HEK293 (cell line): ENCODE data around the gene PPP1R3E.

Experiments used
- CTCF ChIA-PET: fragments of 350-600 bp; formaldehyde crosslinking; extraction: SDS; loops from one replicate; lab custom pipeline; 2021; ENCODE audit warnings: antibody characterized with exemption; lab: Yijun Ruan, JAX
- POLR2A ChIA-PET: fragments of 300-600 bp; formaldehyde crosslinking; extraction: SDS; loops from one replicate; lab custom pipeline; 2020; ENCODE audit warnings: antibody characterized with exemption, inconsistent platforms; lab: Yijun Ruan, JAX
- H3K27ac ChIP-seq: fragments of 200-500 bp; sonication (Bioruptor generic); 2 replicates; pipeline ENCODE4 v1.5.1; 2014; ENCODE audit warnings: low read depth, low read length, control low read depth, inconsistent platforms; ENCODE audit errors: extremely low read depth
- H3K36me3 ChIP-seq, 2 experiments: fragments of 200-500 bp in 1 of 2; sonication (Bioruptor generic) in 1 of 2; 1 replicate in 1 of 2; 2 replicates in 1 of 2; pipeline ENCODE4 v1.5.1; 2014 to 2017; ENCODE audit warnings: inconsistent platforms in 2 of 2, low read length in 2 of 2; ENCODE audit not compliant: control insufficient read depth in 2 of 2, insufficient read depth in 1 of 2
- H3K4me1 ChIP-seq: fragments of 200-500 bp; sonication (Bioruptor generic); 2 replicates; pipeline ENCODE4 v1.5.1; 2014; ENCODE audit warnings: mild to moderate bottlenecking, low read length, inconsistent platforms; ENCODE audit not compliant: control insufficient read depth, insufficient read depth
- H3K4me3 ChIP-seq: 2 replicates; pipeline ENCODE4 v1.5.1; 2011; ENCODE audit warnings: low read depth, mild to moderate bottlenecking, control low read depth, low read length, moderate library complexity
- H3K9me3 ChIP-seq: fragments of 200-500 bp; sonication (Bioruptor generic); 2 replicates; pipeline ENCODE4 v1.5.1; 2014; ENCODE audit warnings: low read depth, low read length, inconsistent platforms; ENCODE audit not compliant: control insufficient read depth, insufficient read depth
- GFI1B ChIP-seq: fragments of 450-650 bp; formaldehyde crosslinking; IDR thresholded peaks from 2 replicates; pipeline ENCODE4 v1.5.1; 2016; ENCODE audit warnings: missing biosample characterization, missing genetic modification characterization
- IKZF3 ChIP-seq: fragments of 450-650 bp; IDR thresholded peaks from 2 replicates; pipeline ENCODE4 v1.5.0; 2018; ENCODE audit warnings: missing biosample characterization, mild to moderate bottlenecking, missing genetic modification characterization, moderate library complexity
- KLF10 ChIP-seq: fragments of 450-650 bp; IDR thresholded peaks from 2 replicates; pipeline ENCODE4 v1.5.1; 2018; ENCODE audit warnings: missing biosample characterization, mild to moderate bottlenecking, missing genetic modification characterization
- KLF7 ChIP-seq: fragments of 450-650 bp; formaldehyde crosslinking; IDR thresholded peaks from 2 replicates; pipeline ENCODE4 v1.5.1; 2016; ENCODE audit warnings: missing biosample characterization, missing genetic modification characterization, borderline replicate concordance
- KLF8 ChIP-seq: fragments of 450-650 bp; formaldehyde crosslinking; IDR thresholded peaks from 2 replicates; pipeline ENCODE4 v1.5.1; 2016; ENCODE audit warnings: missing biosample characterization, missing genetic modification characterization
- PRDM10 ChIP-seq: fragments of 450-650 bp; formaldehyde crosslinking; IDR thresholded peaks from 2 replicates; pipeline ENCODE4 v1.5.1; 2016; ENCODE audit warnings: missing biosample characterization, missing genetic modification characterization
- REPIN1 ChIP-seq: fragments of 450-650 bp; formaldehyde crosslinking; IDR thresholded peaks from 2 replicates; pipeline ENCODE4 v1.5.1; 2017; ENCODE audit warnings: missing biosample characterization, missing genetic modification characterization, low read depth
- TRIM28 ChIP-seq: IDR thresholded peaks from 2 replicates; pipeline ENCODE4 v1.6.1; 2011; ENCODE audit warnings: low read length, control low read depth, borderline replicate concordance
- ZBTB17 ChIP-seq: fragments of 450-650 bp; formaldehyde crosslinking; IDR thresholded peaks from 2 replicates; pipeline ENCODE4 v1.5.1; 2016; ENCODE audit warnings: missing biosample characterization, missing genetic modification characterization
- ZBTB8A ChIP-seq: fragments of 450-650 bp; formaldehyde crosslinking; IDR thresholded peaks from 2 replicates; pipeline ENCODE4 v1.5.1; 2016; ENCODE audit warnings: missing biosample characterization, missing genetic modification characterization
- ZNF2 ChIP-seq: fragments of 450-650 bp; formaldehyde crosslinking; IDR thresholded peaks from 2 replicates; pipeline ENCODE4 v1.5.1; 2016; ENCODE audit warnings: missing biosample characterization, missing genetic modification characterization
- ZNF266 ChIP-seq: fragments of 450-650 bp; formaldehyde crosslinking; IDR thresholded peaks from 2 replicates; pipeline ENCODE4 v1.5.1; 2016; ENCODE audit warnings: missing biosample characterization, missing genetic modification characterization, low read depth
- ZNF324 ChIP-seq: fragments of 450-650 bp; formaldehyde crosslinking; IDR thresholded peaks from 2 replicates; pipeline ENCODE4 v1.5.1; 2016; ENCODE audit warnings: missing biosample characterization, missing genetic modification characterization
- ZNF366 ChIP-seq: fragments of 450-650 bp; formaldehyde crosslinking; conservative IDR thresholded peaks from 2 replicates; pipeline ENCODE4 v1.5.1; 2016; ENCODE audit warnings: missing biosample characterization, missing genetic modification characterization
- ZNF488 ChIP-seq: fragments of 450-650 bp; formaldehyde crosslinking; IDR thresholded peaks from 2 replicates; pipeline ENCODE4 v1.5.1; 2016; ENCODE audit warnings: missing biosample characterization, missing genetic modification characterization
- ZNF629 ChIP-seq: fragments of 450-650 bp; formaldehyde crosslinking; IDR thresholded peaks from 2 replicates; pipeline ENCODE4 v1.5.1; 2017; ENCODE audit warnings: missing biosample characterization, missing genetic modification characterization
- ZNF692 ChIP-seq: fragments of 450-650 bp; formaldehyde crosslinking; IDR thresholded peaks from 2 replicates; pipeline ENCODE4 v1.5.1; 2016; ENCODE audit warnings: missing biosample characterization, missing genetic modification characterization
- ZNF707 ChIP-seq: fragments of 450-650 bp; formaldehyde crosslinking; IDR thresholded peaks from 2 replicates; pipeline ENCODE4 v1.5.1; 2016; ENCODE audit warnings: missing biosample characterization, missing genetic modification characterization
- ZNF785 ChIP-seq: fragments of 450-650 bp; formaldehyde crosslinking; IDR thresholded peaks from 2 replicates; pipeline ENCODE4 v1.5.1; 2016; ENCODE audit warnings: missing biosample characterization, missing genetic modification characterization
- TF ChIP-seq, protein P1 (sequence below): fragments of 450-650 bp; formaldehyde crosslinking; IDR thresholded peaks from 2 replicates; pipeline ENCODE4 v1.5.1; 2016; ENCODE audit warnings: missing biosample characterization, missing genetic modification characterization
- TF ChIP-seq, protein P2 (sequence below): fragments of 450-650 bp; formaldehyde crosslinking; IDR thresholded peaks from 2 replicates; pipeline ENCODE4 v1.5.1; 2016; ENCODE audit warnings: missing biosample characterization, missing genetic modification characterization
- TF ChIP-seq, protein P3 (sequence below): fragments of 450-650 bp; formaldehyde crosslinking; IDR thresholded peaks from 2 replicates; pipeline ENCODE4 v1.5.1; 2016; ENCODE audit warnings: missing biosample characterization, missing genetic modification characterization

Gene PPP1R3E

GRCh38 chr14:23294734-23295561, 7.7 kb downstream of the PPP1R3E start:
- H3K27ac ChIP-seq, result no peak overlapping the region
- POLR2A ChIA-PET, result interaction anchor here (1.4 to 1.8 kb wide), 2 partner anchors 11 to 26 kb away, joined by 5 read pairs; partner anchors contain the start of genes BCL2L2 and PABPN1
- TF ChIP-seq KLF10 (0 out of 2 replicates have a peak, but pooled peaks have one; percentile 24), ZNF785 (0 out of 2 replicates have a peak, but pooled peaks have one; percentile 27), TRIM28 (0 out of 2 replicates have a peak, but pooled peaks have one; percentile 61), REPIN1 (tag by site-specific recombination) (0 out of 2 replicates have a peak, but pooled peaks have one; percentile 13), ZNF324 (tag by site-specific recombination) (peak; percentile 79), PRDM10 (tag by site-specific recombination) (0 out of 2 replicates have a peak, but pooled peaks have one; percentile 23), ZBTB17 (tag by site-specific recombination) (peak; percentile 71), ZNF266 (tag by site-specific recombination) (no peak), KLF7 (peak; percentile 89), ZNF692 (peak; percentile 27; the same call in 1 of the 2 replicates), ZBTB8A (tag by site-specific recombination) (peak; percentile 47), ZNF707 (tag by site-specific recombination) (no peak), KLF8 (tag by site-specific recombination) (peak; percentile 80), ZNF488 (tag by site-specific recombination) (no peak), IKZF3 (tag by site-specific recombination) (no peak), ZNF629 (tag by site-specific recombination) (peak; percentile 66; the same call in 1 of the 2 replicates), ZNF366 (no peak), ZNF2 (peak; percentile 78; the same call in 1 of the 2 replicates), GFI1B (tag by site-specific recombination) (0 out of 2 replicates have a peak, but pooled peaks have one; percentile 7)
- TF ChIP-seq, protein P1, sequence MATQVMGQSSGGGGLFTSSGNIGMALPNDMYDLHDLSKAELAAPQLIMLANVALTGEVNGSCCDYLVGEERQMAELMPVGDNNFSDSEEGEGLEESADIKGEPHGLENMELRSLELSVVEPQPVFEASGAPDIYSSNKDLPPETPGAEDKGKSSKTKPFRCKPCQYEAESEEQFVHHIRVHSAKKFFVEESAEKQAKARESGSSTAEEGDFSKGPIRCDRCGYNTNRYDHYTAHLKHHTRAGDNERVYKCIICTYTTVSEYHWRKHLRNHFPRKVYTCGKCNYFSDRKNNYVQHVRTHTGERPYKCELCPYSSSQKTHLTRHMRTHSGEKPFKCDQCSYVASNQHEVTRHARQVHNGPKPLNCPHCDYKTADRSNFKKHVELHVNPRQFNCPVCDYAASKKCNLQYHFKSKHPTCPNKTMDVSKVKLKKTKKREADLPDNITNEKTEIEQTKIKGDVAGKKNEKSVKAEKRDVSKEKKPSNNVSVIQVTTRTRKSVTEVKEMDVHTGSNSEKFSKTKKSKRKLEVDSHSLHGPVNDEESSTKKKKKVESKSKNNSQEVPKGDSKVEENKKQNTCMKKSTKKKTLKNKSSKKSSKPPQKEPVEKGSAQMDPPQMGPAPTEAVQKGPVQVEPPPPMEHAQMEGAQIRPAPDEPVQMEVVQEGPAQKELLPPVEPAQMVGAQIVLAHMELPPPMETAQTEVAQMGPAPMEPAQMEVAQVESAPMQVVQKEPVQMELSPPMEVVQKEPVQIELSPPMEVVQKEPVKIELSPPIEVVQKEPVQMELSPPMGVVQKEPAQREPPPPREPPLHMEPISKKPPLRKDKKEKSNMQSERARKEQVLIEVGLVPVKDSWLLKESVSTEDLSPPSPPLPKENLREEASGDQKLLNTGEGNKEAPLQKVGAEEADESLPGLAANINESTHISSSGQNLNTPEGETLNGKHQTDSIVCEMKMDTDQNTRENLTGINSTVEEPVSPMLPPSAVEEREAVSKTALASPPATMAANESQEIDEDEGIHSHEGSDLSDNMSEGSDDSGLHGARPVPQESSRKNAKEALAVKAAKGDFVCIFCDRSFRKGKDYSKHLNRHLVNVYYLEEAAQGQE, result peak; percentile 42; the same call in 1 of the 2 replicates
- TF ChIP-seq, protein P2, sequence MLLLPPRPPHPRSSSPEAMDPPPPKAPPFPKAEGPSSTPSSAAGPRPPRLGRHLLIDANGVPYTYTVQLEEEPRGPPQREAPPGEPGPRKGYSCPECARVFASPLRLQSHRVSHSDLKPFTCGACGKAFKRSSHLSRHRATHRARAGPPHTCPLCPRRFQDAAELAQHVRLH, result 0 out of 2 replicates have a peak, but pooled peaks have one; percentile 48
- TF ChIP-seq, protein P3, sequence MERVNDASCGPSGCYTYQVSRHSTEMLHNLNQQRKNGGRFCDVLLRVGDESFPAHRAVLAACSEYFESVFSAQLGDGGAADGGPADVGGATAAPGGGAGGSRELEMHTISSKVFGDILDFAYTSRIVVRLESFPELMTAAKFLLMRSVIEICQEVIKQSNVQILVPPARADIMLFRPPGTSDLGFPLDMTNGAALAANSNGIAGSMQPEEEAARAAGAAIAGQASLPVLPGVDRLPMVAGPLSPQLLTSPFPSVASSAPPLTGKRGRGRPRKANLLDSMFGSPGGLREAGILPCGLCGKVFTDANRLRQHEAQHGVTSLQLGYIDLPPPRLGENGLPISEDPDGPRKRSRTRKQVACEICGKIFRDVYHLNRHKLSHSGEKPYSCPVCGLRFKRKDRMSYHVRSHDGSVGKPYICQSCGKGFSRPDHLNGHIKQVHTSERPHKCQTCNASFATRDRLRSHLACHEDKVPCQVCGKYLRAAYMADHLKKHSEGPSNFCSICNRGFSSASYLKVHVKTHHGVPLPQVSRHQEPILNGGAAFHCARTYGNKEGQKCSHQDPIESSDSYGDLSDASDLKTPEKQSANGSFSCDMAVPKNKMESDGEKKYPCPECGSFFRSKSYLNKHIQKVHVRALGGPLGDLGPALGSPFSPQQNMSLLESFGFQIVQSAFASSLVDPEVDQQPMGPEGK, result peak; percentile 93

More at GRCh38 chr14:23294734-23295561, 7.7 kb downstream of the PPP1R3E start:
- no peak overlapping the region for H3K4me3 ChIP-seq
- peaks cover 4 to 24% of the 10 kb centered on the region in 2 experiments for H3K36me3 ChIP-seq
- H3K9me3 ChIP-seq, result no peaks in the 10 kb centered on the region
- CTCF ChIA-PET, result interaction anchor here (0.6 to 1.8 kb wide), 21 partner anchors 9 to 635 kb away, joined by 3 to 14 read pairs (median 4); partner anchors contain the start of gene HOMEZ
- no peaks in the 10 kb centered on the region for H3K4me1 ChIP-seq
